Endodermal cell (in vitro differentiated cells): ENCODE data around the gene BPI. TPM values are rescaled to one million over a fixed set of nuclear protein-coding genes. Genes with fewer than 3 reads are reported as not detected.
A peak's percentile ranks its signal among the peaks of the same experiment; 100 is the strongest.
"Not testable (repeated sequence)": the region's sequence is repeated elsewhere in the genome, so short reads cannot be mapped to it uniquely, and the experiment has no call there.

Experiments
- DNase-seq: peaks from one replicate; pipeline ENCODE4 v3.0.0-alpha.2; 2017
- H3K27ac ChIP-seq: 2 replicates; pipeline ENCODE4 v1.5.1; 2013; ENCODE audit warnings: mild to moderate bottlenecking, low read depth, low read length, moderate library complexity
- H3K27me3 ChIP-seq: 2 replicates; pipeline ENCODE4 v1.6.1; 2013; ENCODE audit warnings: mild to moderate bottlenecking, low read length, moderate library complexity; ENCODE audit not compliant: insufficient read depth, control insufficient read depth, poor library complexity, severe bottlenecking
- H3K36me3 ChIP-seq: 2 replicates; pipeline ENCODE4 v1.7.0; 2013; ENCODE audit warnings: mild to moderate bottlenecking, low read length, moderate library complexity; ENCODE audit not compliant: control insufficient read depth, insufficient read depth
- H3K4me1 ChIP-seq: one replicate; pipeline ENCODE4 v1.7.0; 2013; ENCODE audit warnings: low read length; ENCODE audit not compliant: control insufficient read depth, insufficient read depth
- H3K4me3 ChIP-seq: 2 replicates; pipeline ENCODE4 v1.5.1; 2013; ENCODE audit warnings: mild to moderate bottlenecking, low read length, moderate library complexity
- H3K9ac ChIP-seq: 2 replicates; pipeline ENCODE4 v1.6.1; 2013; ENCODE audit warnings: mild to moderate bottlenecking, low read length, moderate library complexity; ENCODE audit not compliant: poor library complexity, severe bottlenecking; ENCODE audit errors: extremely low read depth
- H3K9me3 ChIP-seq: 2 replicates; pipeline ENCODE4 v1.6.1; 2013; ENCODE audit warnings: mild to moderate bottlenecking, low read length, moderate library complexity; ENCODE audit not compliant: control insufficient read depth
- H3K27ac Mint-ChIP-seq: 2 replicates; pipeline ENCODE4 v1.8.0; 2020; ENCODE audit warnings: mixed read lengths
- H3K27me3 Mint-ChIP-seq: 2 replicates; pipeline ENCODE4 v1.8.0; 2021; ENCODE audit warnings: mild to moderate bottlenecking, mixed read lengths; ENCODE audit not compliant: insufficient read depth
- H3K36me3 Mint-ChIP-seq: 2 replicates; pipeline ENCODE4 v1.8.0; 2020; ENCODE audit warnings: low read depth, mixed read lengths
- H3K4me1 Mint-ChIP-seq: 2 replicates; pipeline ENCODE4 v1.8.0; 2020; ENCODE audit warnings: mixed read lengths
- H3K4me3 Mint-ChIP-seq: 2 replicates; pipeline ENCODE4 v1.8.0; 2020; ENCODE audit warnings: mild to moderate bottlenecking, moderate library complexity, mixed read lengths
- H3K9me3 Mint-ChIP-seq: 2 replicates; pipeline ENCODE4 v1.8.0; 2020; ENCODE audit warnings: mild to moderate bottlenecking, mixed read lengths
- WGBS, 2 experiments: methylation state at CpG; one replicate each; pipeline versions ENCODE4 v1.1.5 to v1.1.7; 2013; ENCODE audit warnings: missing lambda C conversion rate in 2 of 2, mixed read lengths in 1 of 2; ENCODE audit not compliant: insufficient coverage in 1 of 2, insufficient read length in 1 of 2; 5-methylcytosine and 5-hydroxymethylcytosine counted together
- total RNA-seq, 2 donors: library from RNA; stranded (reverse); fragmentation: NEBNext Ultra II Directional in 1 of 2; extraction: Animal tissue kit (Norgen Biotek cat#: 25700) in 1 of 2; gene quantifications; 2 replicates in 1 of 2; 3 replicates in 1 of 2; pipeline ENCODE4 v1.2.1, GENCODE V29; 2021
- TF ChIP-seq, protein P1 (sequence below): fragments of 200-600 bp; sonication (generic); conservative IDR thresholded peaks from 2 replicates; pipeline ENCODE4 v1.5.0; 2021; ENCODE audit warnings: antibody characterized with exemption, mild to moderate bottlenecking

Gene BPI
- total RNA-seq, 2 donors from 2014 or later, result not detected

DNA sequence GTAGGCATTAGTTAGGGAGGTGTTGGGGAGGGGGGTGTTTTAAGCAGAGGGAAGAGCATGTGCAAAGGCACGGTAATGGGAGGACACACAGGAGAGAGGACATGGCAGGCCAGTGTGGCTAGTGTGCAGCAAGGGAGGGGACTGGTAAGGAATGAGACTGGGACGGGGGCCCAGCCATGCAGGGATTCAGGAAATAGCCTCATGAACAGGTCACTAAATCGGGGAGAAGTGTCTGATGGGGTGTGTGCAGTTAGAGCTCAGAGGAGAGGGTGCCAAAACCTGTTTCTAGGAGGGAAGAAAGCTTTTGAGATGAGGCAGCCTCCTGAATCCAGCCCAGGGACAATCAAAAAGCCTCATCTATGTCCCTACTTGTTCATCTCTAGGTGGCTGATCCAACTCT lies 7.5 kb downstream of the BPI start:
- WGBS, 2 experiments, result 86 to 88% methylated on average over 3 of the region's 3 CpGs

DNA sequence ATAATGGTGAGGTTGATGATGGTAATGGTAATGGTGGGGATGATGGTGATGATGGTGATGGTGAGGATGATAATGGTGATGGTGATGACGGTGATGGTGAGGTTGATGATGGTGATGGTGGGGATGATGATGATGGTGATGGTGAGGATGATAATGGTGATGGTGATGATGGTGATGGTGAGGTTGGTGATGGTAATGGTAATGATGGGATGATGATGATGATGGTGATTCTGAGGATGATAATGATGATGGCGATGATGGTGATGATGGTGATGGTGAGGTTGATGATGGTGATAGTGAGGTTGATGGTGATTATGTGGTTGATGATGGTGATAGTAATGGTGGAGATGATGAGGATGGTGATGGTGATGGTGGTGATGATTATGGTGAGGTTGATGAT lies 9.7 kb downstream of the BPI start:
- peaks cover 2% of the 10 kb centered on the region for H3K9me3 Mint-ChIP-seq
- H3K36me3 Mint-ChIP-seq, result no peaks in the 10 kb centered on the region
- TF ChIP-seq, protein P1, sequence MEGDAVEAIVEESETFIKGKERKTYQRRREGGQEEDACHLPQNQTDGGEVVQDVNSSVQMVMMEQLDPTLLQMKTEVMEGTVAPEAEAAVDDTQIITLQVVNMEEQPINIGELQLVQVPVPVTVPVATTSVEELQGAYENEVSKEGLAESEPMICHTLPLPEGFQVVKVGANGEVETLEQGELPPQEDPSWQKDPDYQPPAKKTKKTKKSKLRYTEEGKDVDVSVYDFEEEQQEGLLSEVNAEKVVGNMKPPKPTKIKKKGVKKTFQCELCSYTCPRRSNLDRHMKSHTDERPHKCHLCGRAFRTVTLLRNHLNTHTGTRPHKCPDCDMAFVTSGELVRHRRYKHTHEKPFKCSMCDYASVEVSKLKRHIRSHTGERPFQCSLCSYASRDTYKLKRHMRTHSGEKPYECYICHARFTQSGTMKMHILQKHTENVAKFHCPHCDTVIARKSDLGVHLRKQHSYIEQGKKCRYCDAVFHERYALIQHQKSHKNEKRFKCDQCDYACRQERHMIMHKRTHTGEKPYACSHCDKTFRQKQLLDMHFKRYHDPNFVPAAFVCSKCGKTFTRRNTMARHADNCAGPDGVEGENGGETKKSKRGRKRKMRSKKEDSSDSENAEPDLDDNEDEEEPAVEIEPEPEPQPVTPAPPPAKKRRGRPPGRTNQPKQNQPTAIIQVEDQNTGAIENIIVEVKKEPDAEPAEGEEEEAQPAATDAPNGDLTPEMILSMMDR, result no peak
- no peak overlapping the region for H3K27ac Mint-ChIP-seq
- Histone ChIP-seq H3K36me3 (no peaks in the 10 kb centered on the region), H3K9me3 (peaks cover 6% of the 10 kb centered on the region), H3K27me3 (no peaks in the 10 kb centered on the region), H3K4me1 (no peaks in the 10 kb centered on the region), H3K4me3 (no peak overlapping the region), H3K9ac (no peak overlapping the region), H3K27ac (no peak overlapping the region)
- no peak for DNase-seq
- no peak overlapping the region for H3K4me3 Mint-ChIP-seq
- H3K27me3 Mint-ChIP-seq, result peaks cover 16% of the 10 kb centered on the region
- H3K4me1 Mint-ChIP-seq, result no peaks in the 10 kb centered on the region
- WGBS, 2 experiments, result 97 to 100% methylated on average over 2 of the region's 2 CpGs

More for the DNA sequence above, 7.5 kb downstream of the BPI start:
- Histone ChIP-seq H3K9me3 (peaks cover 6% of the 10 kb centered on the region), H3K4me1 (no peaks in the 10 kb centered on the region), H3K36me3 (no peaks in the 10 kb centered on the region), H3K27ac (no peak overlapping the region), H3K27me3 (no peaks in the 10 kb centered on the region), H3K9ac (no peak overlapping the region), H3K4me3 (no peak overlapping the region)
- peaks cover 12% of the 10 kb centered on the region for H3K27me3 Mint-ChIP-seq
- H3K27ac Mint-ChIP-seq, result no peak overlapping the region
- no peak overlapping the region for H3K4me3 Mint-ChIP-seq
- H3K36me3 Mint-ChIP-seq, result no peaks in the 10 kb centered on the region
- TF ChIP-seq, protein P1, result no peak
- H3K4me1 Mint-ChIP-seq, result no peaks in the 10 kb centered on the region
- peaks cover 2% of the 10 kb centered on the region for H3K9me3 Mint-ChIP-seq
- no peak for DNase-seq

DNA sequence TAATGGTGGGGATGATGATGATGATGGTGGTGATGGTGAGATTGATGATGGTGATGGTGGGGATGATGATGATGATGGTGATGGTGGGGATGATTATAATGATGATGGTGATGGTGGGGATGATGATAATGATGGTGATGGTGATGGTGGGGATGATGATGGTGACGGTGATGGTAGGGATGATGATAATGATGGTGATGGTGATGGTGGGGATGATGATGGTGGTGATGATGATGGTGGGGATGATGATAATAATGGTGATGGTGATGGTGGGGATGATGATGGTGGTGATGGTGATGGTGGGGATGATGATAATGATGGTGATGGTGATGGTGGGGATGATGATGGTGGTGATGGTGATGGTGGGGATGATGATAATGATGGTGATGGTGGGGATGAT lies 10.4 kb downstream of the BPI start:
- not testable (repeated sequence) for H3K4me3 Mint-ChIP-seq, H3K27me3 ChIP-seq, H3K9ac ChIP-seq, H3K36me3 Mint-ChIP-seq, DNase-seq, H3K4me1 ChIP-seq, H3K27ac ChIP-seq, H3K4me1 Mint-ChIP-seq, H3K9me3 ChIP-seq, H3K27ac Mint-ChIP-seq, H3K9me3 Mint-ChIP-seq, H3K4me3 ChIP-seq, H3K36me3 ChIP-seq
- WGBS, 2 experiments, result 94 to 97% methylated on average over 1 of the region's 1 CpG
- peaks cover 14% of the 10 kb centered on the region for H3K27me3 Mint-ChIP-seq

DNA sequence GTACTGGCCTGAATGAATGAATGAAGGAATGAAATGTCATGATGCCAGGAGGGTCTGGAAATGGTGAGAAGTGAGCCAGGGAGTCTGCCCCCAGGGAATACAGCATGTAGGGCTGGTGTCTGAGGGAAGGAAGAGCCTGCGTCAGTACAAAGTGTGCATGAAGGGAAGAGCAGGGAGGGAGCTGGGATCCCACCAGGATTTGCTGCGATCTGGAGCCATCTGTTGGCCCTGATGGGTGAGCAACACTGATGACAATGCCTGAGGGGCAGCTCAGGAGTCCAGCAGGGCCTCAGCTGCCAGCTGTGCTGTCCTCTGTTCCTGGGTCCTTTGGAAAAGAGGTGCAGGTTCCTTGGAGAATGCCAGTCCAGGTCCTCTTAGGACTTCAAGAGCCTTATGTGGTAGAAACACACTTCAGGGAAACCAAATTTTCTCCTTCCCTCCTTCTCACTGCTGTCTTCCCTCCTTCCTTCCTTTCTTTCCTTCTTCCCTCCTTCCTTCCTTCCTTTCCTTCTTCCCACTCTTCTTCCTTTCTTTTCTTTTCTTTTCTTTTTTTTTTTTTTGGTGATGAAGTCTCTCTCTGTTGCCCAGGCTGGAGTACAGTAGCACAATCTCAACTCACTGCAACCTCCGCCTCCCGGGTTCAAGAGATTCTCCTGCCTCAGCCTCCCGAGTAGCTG lies 11.5 kb downstream of the BPI start:
- Mint-ChIP-seq H3K4me3 (no peak overlapping the region), H3K9me3 (no peaks in the 10 kb centered on the region), H3K4me1 (no peaks in the 10 kb centered on the region), H3K27me3 (peaks cover 20% of the 10 kb centered on the region), H3K27ac (no peak overlapping the region), H3K36me3 (no peaks in the 10 kb centered on the region)
- Histone ChIP-seq H3K9ac (no peak overlapping the region), H3K4me3 (no peak overlapping the region), H3K36me3 (no peaks in the 10 kb centered on the region), H3K9me3 (no peaks in the 10 kb centered on the region), H3K27me3 (no peaks in the 10 kb centered on the region), H3K27ac (no peak overlapping the region), H3K4me1 (no peaks in the 10 kb centered on the region)
- 66 to 83% methylated on average over 3 to 5 of the region's 5 CpGs for WGBS, 2 experiments
- TF ChIP-seq, protein P1, result peak; percentile 42
- DNase-seq, result no peak
